Calu3 (cell line): Measurements from ENCODE around the gene CUL9. TPM values are rescaled to one million over a fixed set of nuclear protein-coding genes. Genes with fewer than 3 reads are reported as not detected.

Experiments
- BruUV-seq: library from RNA; stranded (reverse); fragments of 400-500 nt; replicated peaks from 2 replicates; lab custom pipeline; 2021; lab: Mats Ljungman, UMichigan
- CTCF ChIA-PET: fragments of 300-600 bp; sonication (Branson Sonifier 250); formaldehyde crosslinking; loops from one replicate; lab custom pipeline; 2022; ENCODE audit warnings: antibody characterized with exemption; lab: Charles Lee
- DNase-seq: peaks from one replicate; pipeline ENCODE4 v3.0.0; 2022
- H3K27ac Mint-ChIP-seq: one replicate; pipeline ENCODE4 v1.8.0; 2022; ENCODE audit warnings: mixed read lengths; ENCODE audit not compliant: unreplicated experiment
- H3K27me3 Mint-ChIP-seq: one replicate; pipeline ENCODE4 v1.8.0; 2022; ENCODE audit warnings: mixed read lengths; ENCODE audit not compliant: unreplicated experiment
- H3K36me3 Mint-ChIP-seq: one replicate; pipeline ENCODE4 v1.8.0; 2022; ENCODE audit warnings: mild to moderate bottlenecking, moderate library complexity, mixed read lengths; ENCODE audit not compliant: insufficient read depth, unreplicated experiment
- H3K4me1 Mint-ChIP-seq: one replicate; pipeline ENCODE4 v1.8.0; 2022; ENCODE audit warnings: mild to moderate bottlenecking, low read depth, mixed read lengths; ENCODE audit not compliant: unreplicated experiment
- H3K4me3 Mint-ChIP-seq: one replicate; pipeline ENCODE4 v1.8.0; 2022; ENCODE audit warnings: mild to moderate bottlenecking, low read depth, moderate library complexity, mixed read lengths; ENCODE audit not compliant: unreplicated experiment
- H3K9me3 Mint-ChIP-seq: one replicate; pipeline ENCODE4 v1.8.0; 2022; ENCODE audit warnings: low read depth, mixed read lengths; ENCODE audit not compliant: unreplicated experiment
- intact Hi-C: fragments of 100-400 bp; cut with micrococcal nuclease; formaldehyde crosslinking; loops from one replicate; pipeline ENCODE4 v1.10.0; 2022; ENCODE audit not compliant: unreplicated experiment
- total RNA-seq: library from RNA; stranded (reverse); gene quantifications from 2 replicates; pipeline ENCODE4 v1.2.3, GENCODE V29; 2022
- TF ChIP-seq, protein P1 (sequence below): fragments of 200-600 bp; IDR thresholded peaks from one replicate; pipeline ENCODE4 v1.8.0; 2022; ENCODE audit warnings: antibody characterized with exemption; ENCODE audit not compliant: unreplicated experiment

Gene CUL9
- total RNA-seq, 1 experiment from 2014 or later = 73.1 TPM

DNA sequence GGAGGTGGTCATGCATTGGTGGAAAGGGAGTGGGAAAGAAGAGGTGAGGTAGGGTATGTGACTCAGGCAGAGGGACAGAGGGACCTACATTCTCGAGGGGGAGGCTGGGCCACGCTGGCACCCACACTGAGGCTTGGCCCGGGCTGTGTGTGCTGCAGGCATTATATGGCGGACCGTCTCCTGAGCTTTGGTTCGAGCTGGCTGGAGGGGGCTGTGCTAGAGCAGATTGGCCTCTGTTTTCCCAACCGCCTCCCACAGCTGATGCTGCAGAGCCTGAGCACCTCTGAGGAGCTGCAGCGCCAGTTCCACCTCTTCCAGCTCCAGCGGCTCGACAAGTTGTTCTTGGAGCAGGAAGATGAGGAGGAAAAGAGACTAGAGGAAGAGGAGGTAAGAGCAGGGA lies 23.9 kb downstream of the CUL9 start:
- H3K27me3 Mint-ChIP-seq = no peaks in the 10 kb centered on the region
- H3K9me3 Mint-ChIP-seq = no peaks in the 10 kb centered on the region
- intact Hi-C loops = no loop called here
- TF ChIP-seq, protein P1, sequence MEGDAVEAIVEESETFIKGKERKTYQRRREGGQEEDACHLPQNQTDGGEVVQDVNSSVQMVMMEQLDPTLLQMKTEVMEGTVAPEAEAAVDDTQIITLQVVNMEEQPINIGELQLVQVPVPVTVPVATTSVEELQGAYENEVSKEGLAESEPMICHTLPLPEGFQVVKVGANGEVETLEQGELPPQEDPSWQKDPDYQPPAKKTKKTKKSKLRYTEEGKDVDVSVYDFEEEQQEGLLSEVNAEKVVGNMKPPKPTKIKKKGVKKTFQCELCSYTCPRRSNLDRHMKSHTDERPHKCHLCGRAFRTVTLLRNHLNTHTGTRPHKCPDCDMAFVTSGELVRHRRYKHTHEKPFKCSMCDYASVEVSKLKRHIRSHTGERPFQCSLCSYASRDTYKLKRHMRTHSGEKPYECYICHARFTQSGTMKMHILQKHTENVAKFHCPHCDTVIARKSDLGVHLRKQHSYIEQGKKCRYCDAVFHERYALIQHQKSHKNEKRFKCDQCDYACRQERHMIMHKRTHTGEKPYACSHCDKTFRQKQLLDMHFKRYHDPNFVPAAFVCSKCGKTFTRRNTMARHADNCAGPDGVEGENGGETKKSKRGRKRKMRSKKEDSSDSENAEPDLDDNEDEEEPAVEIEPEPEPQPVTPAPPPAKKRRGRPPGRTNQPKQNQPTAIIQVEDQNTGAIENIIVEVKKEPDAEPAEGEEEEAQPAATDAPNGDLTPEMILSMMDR = no peak
- H3K4me1 Mint-ChIP-seq = peaks cover 5% of the 10 kb centered on the region
- no peak for DNase-seq
- peaks cover 5% of the 10 kb centered on the region for H3K36me3 Mint-ChIP-seq
- CTCF ChIA-PET = no interaction called here
- no TSS peak for BruUV-seq
- H3K27ac Mint-ChIP-seq = no peak overlapping the region
- H3K4me3 Mint-ChIP-seq = no peak overlapping the region

DNA sequence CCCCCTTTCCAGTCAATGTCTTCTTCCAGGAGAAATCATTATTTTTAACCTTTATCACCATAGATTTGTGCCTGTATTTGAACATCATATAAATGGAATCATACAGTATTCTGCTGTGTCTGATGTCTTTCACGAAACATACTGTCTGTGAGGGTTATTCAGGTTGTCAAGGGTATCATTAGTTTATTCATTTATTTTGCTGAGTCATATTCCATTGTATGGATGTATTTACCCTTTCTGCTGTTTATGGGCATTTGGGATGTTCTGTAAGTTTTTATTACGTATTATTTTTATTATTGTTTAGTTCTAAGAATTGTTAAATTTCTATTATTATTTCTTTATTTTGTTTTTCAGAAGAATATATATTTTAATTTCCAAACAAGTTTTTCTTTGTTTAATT lies 25.3 kb downstream of the CUL9 start:
- H3K27me3 Mint-ChIP-seq = no peaks in the 10 kb centered on the region
- CTCF ChIA-PET = no interaction called here
- BruUV-seq = no TSS peak
- peaks cover 19% of the 10 kb centered on the region for H3K4me1 Mint-ChIP-seq
- DNase-seq = no peak
- no peaks in the 10 kb centered on the region for H3K9me3 Mint-ChIP-seq
- H3K27ac Mint-ChIP-seq = no peak overlapping the region
- intact Hi-C loops = no loop called here
- H3K4me3 Mint-ChIP-seq = no peak overlapping the region
- TF ChIP-seq, protein P1 = no peak
- peaks cover 10% of the 10 kb centered on the region for H3K36me3 Mint-ChIP-seq

GRCh38 chr6:43211955-43212354 lies 30.0 kb downstream of the CUL9 start:
- Mint-ChIP-seq H3K4me1 (peaks cover 19% of the 10 kb centered on the region), H3K4me3 (peak overlapping the region; percentile 62), H3K27me3 (no peaks in the 10 kb centered on the region), H3K9me3 (no peaks in the 10 kb centered on the region), H3K36me3 (peaks cover 10% of the 10 kb centered on the region), H3K27ac (peak overlapping the region; percentile 92)
- intact Hi-C loops = no loop called here
- DNase-seq = peak; percentile 36
- CTCF ChIA-PET = interaction anchor here (0.5 to 0.8 kb wide), 3 partner anchors 12 to 306 kb away, joined by 3 to 5 read pairs (median 3); no protein-coding TSS in a partner anchor
- TF ChIP-seq, protein P1 = peak; percentile 9
- no TSS peak for BruUV-seq

GRCh38 chr6:43213431-43213830 lies 31.4 kb downstream of the CUL9 start:
- H3K27me3 Mint-ChIP-seq = no peaks in the 10 kb centered on the region
- peaks cover 14% of the 10 kb centered on the region for H3K36me3 Mint-ChIP-seq
- TF ChIP-seq, protein P1 = no peak
- no TSS peak for BruUV-seq
- CTCF ChIA-PET = no interaction called here
- H3K9me3 Mint-ChIP-seq = no peaks in the 10 kb centered on the region
- no peak for DNase-seq
- no peak overlapping the region for H3K4me3 Mint-ChIP-seq
- H3K27ac Mint-ChIP-seq = no peak overlapping the region
- intact Hi-C loops = no loop called here
- peaks cover 19% of the 10 kb centered on the region for H3K4me1 Mint-ChIP-seq
